Measurements from ENCODE around the gene DNAJC7. TPM values are rescaled to one million over a fixed set of nuclear protein-coding genes. Genes with fewer than 3 reads are reported as not detected.
"Not testable (repeated sequence)": the region's sequence is repeated elsewhere in the genome, so short reads cannot be mapped to it uniquely, and the experiment has no call there.

DNAJC7 gene
- polyA plus RNA-seq, 4 donors, result 97.1 to 168 (median 148) TPM

DNA sequence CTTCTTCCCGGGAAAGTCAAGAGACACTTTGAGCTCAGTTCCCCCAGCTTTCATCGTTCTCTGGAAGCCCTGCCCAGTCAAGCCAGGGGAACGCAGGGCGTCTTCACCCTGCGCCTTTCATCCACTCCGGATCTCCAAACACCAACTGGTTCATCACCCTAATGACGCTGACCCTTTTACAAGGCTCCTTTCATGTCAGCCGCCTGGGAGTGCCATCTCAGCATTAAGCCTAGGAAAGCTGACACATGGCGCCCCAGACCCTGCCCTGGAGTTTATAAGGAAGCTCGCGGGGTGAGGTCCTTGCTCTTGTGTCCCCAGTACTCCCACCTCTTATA, 594 bp upstream of the DNAJC7 start:
- no peak for DNase-seq (ENCODE audit: low read depth in 4 of 4, low spot score in 3 of 4)

DNA sequence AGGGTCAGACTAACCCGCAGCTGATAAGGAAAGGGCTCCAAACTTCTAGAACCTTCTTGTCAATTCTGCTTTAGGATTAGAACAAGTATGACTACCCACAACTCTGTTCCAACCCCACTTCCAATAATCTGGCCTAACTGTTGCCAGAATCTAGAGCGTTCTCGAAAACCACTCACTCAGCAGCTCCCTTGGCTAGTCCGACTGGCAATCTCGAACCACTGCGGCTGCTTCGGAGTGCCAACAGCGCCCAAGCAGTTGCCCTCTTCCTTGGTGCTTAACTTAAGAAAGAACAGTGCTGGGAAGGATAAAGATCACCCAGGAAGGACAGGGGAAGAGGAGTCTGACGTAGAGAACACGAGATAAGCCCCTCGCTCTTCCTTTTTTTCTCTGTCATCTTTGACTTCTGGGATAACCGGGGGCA, 818 bp downstream of the DNAJC7 start:
- DNase-seq (ENCODE audit: low read depth in 4 of 4, low spot score in 3 of 4), result no peak

DNA sequence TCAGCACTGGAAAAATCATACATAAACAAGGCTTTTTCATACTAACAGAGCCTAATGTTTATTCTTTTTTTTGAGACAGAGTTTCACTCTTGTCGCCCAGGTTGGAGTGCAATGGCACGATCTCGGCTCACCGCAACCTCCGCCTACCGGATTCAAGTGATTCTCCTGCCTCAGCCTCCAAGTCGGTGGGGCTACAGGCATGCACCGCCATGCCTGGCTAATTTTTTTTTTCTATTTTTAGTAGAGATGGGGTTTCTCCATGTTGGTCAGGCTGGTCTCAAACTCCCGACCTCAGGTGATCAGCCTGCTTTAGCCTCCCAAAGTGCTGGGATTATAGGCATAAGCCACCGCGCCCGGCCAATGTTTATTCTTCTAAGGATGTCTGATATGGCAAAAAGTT, 3.5 kb downstream of the DNAJC7 start:
- not testable (repeated sequence) for DNase-seq (ENCODE audit: low read depth in 4 of 4, low spot score in 3 of 4)

DNA sequence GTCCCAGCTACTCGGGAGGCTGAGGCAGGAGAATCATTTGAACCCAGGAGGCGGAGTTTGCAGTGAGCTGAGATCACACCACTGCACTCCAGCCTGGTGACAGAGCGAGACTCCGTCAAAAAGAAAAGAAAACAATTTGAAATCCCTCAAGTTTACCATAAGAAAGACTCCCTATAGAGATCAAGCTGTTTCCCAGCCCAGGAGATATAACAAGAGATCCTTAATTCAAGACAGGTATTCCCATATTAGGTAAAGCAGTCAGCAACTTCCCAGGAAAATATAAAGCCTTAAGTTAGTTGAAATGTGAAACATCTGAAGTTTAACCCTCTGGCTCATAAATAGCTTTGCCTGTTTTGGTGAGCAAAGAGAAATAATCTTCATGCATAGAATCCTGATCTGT, 4.9 kb downstream of the DNAJC7 start:
- not testable (repeated sequence) for DNase-seq (ENCODE audit: low read depth in 4 of 4, low spot score in 3 of 4)

DNA sequence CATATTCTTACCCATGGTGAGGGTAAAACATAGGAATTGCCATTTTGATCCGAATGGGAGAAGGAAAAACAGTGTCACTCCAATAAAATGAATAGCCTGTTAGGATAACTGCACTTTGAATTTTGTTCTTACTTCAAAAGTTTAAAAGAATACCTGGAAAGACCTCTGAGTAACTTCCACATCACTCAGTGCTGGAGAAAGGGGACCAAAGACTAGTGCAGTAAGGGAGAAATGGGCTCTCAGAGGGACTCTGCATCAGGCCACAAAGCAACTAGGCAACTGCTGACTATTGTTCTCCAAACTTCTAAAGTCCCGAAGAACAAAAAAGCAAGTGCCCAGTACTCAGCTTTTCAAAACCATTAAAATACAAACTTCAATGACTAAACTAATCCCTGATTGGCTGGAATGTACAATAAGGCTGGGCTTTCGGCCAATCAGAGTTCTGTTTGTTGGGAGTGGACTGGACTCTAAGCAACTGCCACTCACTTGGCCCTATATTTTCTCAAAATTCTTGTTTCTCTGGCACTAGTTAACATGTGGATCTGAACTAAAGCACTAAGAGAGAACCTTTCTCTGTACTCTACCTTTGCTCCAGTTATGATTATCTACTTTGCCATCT, 6.2 kb downstream of the DNAJC7 start:
- no peak for DNase-seq (ENCODE audit: low read depth in 4 of 4, low spot score in 3 of 4)

DNA sequence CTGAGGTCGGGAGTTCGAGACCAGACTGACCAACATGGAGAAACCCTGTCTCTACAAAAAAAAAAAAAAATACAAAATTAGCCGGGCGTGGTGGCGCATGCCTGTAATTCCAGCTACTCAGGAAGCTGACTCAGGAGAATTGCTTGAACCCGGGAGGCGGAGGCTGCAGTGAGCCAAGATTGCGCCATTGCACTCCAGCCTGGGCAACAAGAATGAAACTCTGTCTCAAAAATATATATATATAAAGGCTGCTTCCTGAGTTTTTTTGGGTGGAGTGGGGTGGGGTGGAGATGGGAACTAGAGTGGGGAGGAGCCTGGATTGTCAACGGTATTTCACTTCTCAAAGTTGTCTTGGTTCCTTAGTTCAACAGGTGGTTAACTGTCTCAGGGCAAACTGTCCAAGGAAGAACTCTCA, 7.0 kb downstream of the DNAJC7 start:
- DNase-seq (ENCODE audit: low read depth in 4 of 4, low spot score in 3 of 4), result not testable (repeated sequence)

DNA sequence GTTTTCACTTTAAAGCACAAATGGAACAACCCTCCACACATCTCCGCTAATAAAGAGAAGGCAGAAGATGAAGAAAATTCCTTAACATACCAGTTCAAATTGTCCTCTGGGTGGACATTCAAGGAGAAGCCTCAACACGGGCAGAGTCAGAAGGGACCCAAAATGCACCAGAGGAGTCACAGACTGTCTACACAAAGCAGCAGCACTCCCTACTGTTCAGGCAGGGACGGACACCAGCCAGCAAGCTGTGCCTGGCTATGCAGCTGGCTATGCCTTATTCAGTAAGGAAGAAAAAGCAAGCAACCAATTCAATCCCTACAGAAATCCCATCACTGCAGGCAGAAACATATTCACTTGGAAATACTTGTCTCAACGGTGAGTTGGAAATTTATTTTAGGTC, 8.1 kb downstream of the DNAJC7 start:
- DNase-seq (ENCODE audit: low read depth in 4 of 4, low spot score in 3 of 4), result no peak

DNA sequence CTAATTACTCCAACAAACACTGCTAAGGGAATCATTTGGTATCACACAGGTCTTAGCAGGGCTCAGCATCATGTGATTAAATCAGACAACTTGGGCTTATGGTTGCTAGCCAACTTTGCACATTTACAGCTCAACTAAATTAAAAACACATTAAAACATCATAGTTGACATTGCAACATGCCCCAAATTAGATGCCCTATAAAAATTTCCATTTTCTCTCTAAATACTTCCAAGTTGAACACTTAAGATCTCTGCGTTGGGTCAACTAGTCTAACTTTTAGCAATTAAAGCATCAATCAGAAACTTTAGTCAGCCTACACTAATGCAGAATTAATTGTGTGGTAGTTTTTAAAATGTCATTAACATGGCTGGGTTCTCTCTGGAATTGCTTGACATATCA, 12.1 kb downstream of the DNAJC7 start:
- no peak for DNase-seq (ENCODE audit: low read depth in 4 of 4, low spot score in 3 of 4)

DNA sequence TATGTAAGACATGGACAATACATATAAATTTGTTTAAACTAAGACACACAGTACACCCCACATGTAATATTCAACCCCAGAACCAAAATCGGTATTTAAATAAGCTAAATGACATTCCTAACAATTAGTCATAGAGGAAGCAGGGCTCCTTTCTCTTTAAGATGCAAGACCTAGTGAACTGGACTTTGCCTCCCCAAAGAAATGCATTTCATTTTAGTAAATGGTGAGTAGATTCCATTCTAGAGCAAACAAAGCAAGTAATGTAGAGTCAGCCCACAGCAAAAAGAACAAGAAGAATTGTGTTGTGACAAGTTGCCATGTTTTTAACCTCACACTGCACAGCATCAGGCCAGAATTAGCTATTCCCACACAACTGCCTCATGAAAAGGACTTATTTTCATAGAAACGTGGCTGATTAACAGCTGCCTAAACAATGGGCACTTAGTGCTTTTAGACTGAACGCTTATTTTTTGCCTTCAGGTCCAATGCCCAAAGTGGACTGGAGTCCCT, 14.4 kb downstream of the DNAJC7 start:
- DNase-seq (ENCODE audit: low read depth in 4 of 4, low spot score in 3 of 4), result no peak

DNA sequence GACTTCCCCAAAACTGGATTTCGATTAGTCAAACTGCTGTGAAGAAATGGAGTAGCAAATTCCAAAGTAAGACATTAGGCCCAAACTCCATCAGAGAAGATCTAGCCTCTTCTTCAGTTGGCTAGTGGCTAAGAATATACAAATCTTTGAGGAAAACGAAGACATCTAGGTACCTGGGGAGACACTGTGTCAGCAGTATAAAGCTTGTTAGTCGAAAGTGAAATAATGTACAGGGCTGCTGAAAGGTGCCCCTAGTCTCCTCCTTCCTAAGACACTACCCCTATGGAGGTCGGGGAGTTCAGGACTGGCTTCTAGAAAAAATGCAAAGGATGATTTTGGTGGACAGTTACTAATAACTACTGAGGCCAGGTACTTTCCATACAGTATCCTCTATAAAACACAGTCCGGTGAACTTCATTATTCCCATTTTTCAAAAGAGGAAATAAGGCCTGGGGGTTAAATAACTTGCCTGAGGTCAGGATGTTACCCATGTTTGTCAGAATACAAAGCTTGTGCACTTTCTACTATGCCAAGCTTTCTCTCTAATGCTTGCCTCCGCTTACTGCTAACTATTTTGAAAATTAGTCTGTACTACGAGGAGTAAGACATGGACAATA, 15.0 kb downstream of the DNAJC7 start:
- no peak for DNase-seq (ENCODE audit: low read depth in 4 of 4, low spot score in 3 of 4)

DNA sequence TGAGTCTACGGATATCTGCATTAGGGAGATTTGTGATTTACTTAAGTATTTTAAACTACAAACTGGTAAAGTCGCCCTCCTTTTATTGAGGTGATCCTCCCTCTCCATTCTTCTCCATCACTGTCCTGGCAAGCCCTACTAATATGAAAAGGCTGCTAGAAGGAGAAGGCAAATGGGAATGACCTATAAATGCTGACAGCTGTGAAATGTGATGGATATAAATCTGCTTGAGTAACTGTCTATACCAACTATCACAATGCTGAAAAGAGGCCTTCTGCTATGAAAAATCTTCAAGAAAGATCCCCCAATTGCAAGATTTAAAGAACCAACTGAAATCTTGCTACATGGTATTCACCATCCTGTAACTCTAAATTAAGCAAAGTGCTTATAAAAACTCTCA, 15.5 kb downstream of the DNAJC7 start:
- DNase-seq (ENCODE audit: low read depth in 4 of 4, low spot score in 3 of 4), result no peak

DNA sequence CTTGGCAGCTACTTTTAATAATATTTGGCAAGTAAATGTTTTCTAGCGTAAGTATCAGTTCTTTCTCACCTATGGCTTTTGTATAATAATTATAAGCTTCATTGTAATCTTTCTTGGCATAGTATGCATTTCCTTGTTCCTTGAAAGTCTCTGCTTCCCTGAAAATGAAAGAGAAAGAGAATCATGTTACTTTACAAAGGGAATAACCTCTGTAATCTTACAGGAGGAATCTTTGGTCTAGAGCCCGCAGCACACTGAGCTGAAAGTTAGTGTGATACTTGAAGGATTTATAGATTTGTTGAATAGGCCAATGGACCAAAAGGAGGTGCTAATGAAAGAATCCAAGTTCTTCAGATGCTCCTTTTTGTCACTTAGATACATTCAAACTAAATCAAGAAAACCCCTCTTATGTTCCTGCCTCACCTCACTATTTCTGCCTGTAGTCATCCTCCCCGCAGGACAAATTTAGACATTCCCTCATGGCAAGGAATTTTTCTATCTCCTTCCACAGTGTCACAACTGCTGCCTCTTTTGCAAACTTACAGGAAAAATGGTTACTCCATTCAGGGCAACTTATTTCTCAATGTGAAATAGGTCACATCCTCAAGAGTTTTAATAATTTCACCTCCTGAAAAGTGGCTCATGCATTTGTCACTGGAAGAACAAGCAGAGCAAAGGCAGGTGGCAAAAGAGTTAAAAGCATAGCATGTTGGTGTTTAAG, 16.7 kb downstream of the DNAJC7 start:
- DNase-seq (ENCODE audit: low read depth in 4 of 4, low spot score in 3 of 4), result no peak

DNA sequence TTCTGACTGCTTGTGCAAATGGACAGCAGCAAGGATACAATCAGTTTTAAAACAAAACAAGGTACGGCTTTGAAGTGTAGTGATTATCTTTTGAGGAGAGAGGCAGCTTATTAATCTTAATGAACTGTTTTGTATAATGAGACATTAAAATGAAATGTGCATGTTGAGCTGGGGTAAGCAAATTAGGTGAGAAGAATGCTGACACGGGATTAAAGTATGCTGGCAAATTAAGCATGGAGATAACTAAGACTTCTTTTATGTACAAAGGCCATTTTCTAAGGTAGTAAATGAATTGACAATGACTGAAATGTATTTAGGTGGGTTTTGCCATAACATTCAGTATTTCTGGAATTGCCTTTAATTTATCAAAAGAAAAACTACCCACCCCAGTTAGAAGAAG, 18.7 kb downstream of the DNAJC7 start:
- DNase-seq (ENCODE audit: low read depth in 4 of 4, low spot score in 3 of 4), result no peak

DNA sequence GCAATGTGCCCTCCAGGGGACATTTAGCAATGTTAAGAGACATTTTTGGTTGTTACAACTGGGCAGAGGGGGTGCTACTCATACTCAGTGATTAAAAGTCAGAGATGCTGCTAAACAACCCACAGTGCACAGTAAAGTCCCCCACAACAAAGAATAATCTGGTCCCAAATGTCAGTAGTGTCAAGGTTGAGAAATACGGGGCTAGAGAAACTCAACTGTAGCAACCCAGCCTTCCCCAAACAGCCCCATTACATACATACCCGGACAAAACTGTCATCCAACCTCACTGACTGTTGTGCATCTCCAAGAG, 20.4 kb downstream of the DNAJC7 start:
- no peak for DNase-seq (ENCODE audit: low read depth in 4 of 4, low spot score in 3 of 4)

DNA sequence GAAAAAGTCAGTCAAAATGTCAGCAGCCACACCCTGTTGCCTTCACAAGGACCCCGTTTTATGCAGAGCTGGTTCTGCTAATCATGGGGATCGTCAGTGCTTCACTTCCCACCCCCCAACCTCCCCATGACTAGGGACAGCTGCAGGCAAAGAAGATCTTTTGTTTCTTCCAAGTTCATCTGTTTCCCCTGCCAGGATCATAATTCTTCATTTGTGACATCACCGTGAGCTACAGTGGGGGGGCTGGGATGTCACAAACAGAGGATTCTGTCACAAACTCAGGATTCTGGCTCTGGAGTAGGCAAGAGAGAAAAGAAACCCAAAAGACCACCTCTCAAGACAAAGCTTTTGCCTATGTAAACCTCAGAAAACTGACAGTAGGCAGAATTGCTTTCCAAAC, 24.7 kb downstream of the DNAJC7 start:
- DNase-seq (ENCODE audit: low read depth in 4 of 4, low spot score in 3 of 4), result no peak

DNA sequence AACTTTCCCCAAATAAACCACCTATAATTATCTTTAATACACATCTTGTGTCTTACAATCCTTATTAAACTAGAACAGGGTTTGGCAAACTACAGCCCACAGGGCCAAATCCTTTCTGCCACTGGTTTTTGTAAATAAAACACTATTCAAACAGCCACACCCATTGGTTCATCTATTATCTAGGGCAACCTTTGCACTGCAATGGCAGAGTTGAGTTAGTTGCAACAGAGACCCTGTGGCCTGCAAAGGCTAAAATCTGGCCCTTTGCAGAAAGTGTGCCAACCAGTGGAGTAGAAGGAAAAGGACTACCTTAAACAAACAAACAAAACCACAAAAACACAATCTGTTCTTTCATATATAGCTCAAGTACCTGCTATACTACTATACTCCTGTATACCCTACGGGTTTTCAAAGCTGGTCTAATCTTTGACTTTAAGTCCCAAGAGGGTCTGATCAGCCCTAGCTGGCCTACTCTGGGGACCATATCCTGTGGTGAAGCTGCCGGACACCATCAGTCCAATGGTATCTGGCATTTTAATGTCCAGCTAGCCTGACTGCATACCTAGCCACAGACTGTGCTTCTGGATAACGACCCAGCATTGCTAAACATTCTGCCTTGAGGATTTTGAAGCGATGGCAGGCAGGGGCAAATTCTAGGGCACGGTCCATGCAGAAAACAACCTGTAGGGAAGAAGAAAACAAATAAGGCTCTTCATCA, 27.4 kb downstream of the DNAJC7 start:
- no peak for DNase-seq (ENCODE audit: low read depth in 4 of 4, low spot score in 3 of 4)

DNA sequence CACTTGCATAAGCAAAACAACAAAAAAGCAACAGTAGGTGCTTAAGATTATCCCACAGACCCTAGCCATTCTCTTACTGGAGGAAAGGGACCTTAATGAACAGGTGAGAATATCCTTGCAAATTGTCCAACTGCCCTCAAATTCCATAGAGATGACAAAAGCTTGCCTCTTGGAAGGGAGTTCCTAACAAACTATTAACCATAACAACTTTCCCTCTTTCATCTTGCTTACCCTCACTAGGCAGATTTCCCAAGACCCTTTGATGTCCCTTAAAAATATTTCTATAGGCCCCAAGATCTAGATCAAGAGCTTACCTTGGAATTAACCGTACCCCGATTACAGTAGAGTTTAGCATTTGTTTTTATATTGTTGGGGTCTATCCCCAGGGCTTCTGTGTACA, 28.8 kb downstream of the DNAJC7 start:
- no peak for DNase-seq (ENCODE audit: low read depth in 4 of 4, low spot score in 3 of 4)

DNA sequence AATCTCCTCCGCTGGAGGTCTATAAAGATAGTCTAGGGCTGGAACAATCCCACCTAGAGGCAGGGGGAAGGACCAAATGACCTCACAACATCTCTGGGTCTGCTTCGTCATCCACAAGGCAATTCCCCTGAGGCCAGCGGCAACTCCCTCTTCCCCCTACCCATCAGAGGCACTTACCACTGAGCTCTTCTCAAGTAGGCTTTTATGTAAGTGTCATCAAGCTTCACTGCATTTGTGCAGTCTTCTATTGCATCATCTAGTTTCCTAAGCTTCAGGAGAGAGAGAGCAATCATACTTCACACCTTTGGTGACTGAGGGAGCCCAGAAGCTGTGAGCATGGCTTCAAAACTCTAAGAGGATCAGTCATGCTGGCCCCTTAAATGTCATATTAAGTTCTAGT, 29.6 kb downstream of the DNAJC7 start:
- DNase-seq (ENCODE audit: low read depth in 4 of 4, low spot score in 3 of 4), result no peak

DNA sequence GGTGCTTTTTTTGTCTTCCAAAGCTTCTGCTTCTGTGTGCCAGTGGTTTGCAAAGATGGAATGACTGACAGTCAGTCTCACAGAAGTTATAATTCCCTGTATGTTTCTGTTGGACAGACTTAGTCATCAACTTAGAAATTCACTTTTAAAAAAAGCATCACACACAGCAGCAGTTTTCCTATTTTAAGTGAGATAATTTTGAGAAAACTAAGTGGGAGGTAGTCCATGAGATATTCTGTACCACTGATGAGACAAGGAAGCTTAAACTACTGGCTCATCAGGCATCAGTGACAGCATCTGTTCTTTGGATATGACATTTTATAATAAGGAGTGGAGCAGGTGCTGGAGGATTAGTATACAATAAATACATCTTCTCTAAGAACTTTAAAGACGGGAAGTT, 30.6 kb downstream of the DNAJC7 start:
- no peak for DNase-seq (ENCODE audit: low read depth in 4 of 4, low spot score in 3 of 4)

DNA sequence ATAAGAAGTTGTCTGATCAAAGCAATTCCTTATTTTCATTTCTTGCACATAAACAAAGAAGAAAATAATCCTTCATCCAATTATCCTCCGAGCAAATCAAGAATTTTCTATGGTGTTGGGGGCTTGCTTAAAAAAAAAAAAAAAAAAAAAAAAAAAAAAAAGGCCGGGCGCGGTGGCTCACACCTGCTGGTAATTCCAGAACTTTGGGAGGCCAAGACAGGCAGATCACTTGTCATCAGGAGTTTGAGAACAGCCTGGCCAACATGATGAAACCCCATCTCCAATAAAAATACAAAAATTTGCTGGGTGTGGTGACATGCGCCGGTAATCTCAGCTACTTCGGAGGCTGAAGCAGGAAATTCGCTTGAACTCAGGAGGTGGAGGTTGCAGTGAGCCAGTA, 31.3 kb downstream of the DNAJC7 start:
- DNase-seq (ENCODE audit: low read depth in 4 of 4, low spot score in 3 of 4), result no peak

DNA sequence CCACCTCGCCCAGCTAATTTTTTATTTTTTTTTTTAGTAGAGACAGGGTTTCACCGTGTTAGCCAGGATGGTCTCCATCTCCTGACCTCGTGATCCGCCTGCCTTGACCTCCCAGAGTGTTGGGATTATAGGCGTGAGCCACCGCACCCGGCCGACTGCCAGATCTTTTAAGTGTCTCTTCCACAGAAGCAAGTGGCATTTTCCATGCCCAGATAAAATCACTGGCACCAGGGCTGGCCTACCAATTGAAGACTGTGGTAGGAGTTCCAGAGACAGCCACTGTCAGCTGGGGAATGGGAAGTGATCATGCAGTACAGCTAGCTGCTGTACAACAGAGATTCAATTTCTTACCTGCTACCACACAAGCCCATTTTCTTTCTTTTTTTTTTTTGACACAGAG, 32.8 kb downstream of the DNAJC7 start:
- no peak for DNase-seq (ENCODE audit: low read depth in 4 of 4, low spot score in 3 of 4)
